ENCODE measurements around the gene TUBA3D. TPM values are rescaled to one million over a fixed set of nuclear protein-coding genes. Genes with fewer than 3 reads are reported as not detected.
A peak's percentile ranks its signal among the peaks of the same experiment; 100 is the strongest.
"Not testable (repeated sequence)": the region's sequence is repeated elsewhere in the genome, so short reads cannot be mapped to it uniquely, and the experiment has no call there.

The TUBA3D gene
- not detected in 2 replicates for total RNA-seq (2014; rRNA removed; shearing (Covaris generic))

- DNase-seq (ENCODE audit: low read depth), result no peak
Observed at GRCh38 chr2:131475831-131476230, at the start of gene TUBA3D. Gene TUBA3D, plus strand, starts transcription at chr2:131476119. Its CDS starts 81 bp downstream, at chr2:131476200.

GRCh38 chr2:131426727-131427126 is 49.2 kb upstream of the TUBA3D start:
- DNase-seq (ENCODE audit: low read depth), result no peak

GRCh38 chr2:131431336-131431735 is 44.6 kb upstream of the TUBA3D start:
- peak; percentile 28 for DNase-seq (ENCODE audit: low read depth)

- not testable (repeated sequence) for DNase-seq (ENCODE audit: low read depth)
Observed at GRCh38 chr2:131440742-131441468, 35.0 kb upstream of the TUBA3D start.

- not testable (repeated sequence) for DNase-seq (ENCODE audit: low read depth)
Observed at GRCh38 chr2:131444736-131445514, 31.0 kb upstream of the TUBA3D start.

GRCh38 chr2:131445515-131445797 is 30.5 kb upstream of the TUBA3D start:
- DNase-seq (ENCODE audit: low read depth), result not testable (repeated sequence)

GRCh38 chr2:131445896-131446295 is 30.0 kb upstream of the TUBA3D start:
- DNase-seq (ENCODE audit: low read depth), result no peak

GRCh38 chr2:131447981-131448380 is 27.9 kb upstream of the TUBA3D start:
- DNase-seq (ENCODE audit: low read depth), result not testable (repeated sequence)

- DNase-seq (ENCODE audit: low read depth), result not testable (repeated sequence)
Observed at GRCh38 chr2:131451265-131451949, 24.5 kb upstream of the TUBA3D start.

- DNase-seq (ENCODE audit: low read depth), result not testable (repeated sequence)
Observed at GRCh38 chr2:131454914-131455313, 21.0 kb upstream of the TUBA3D start.

GRCh38 chr2:131467722-131468121 is 8.2 kb upstream of the TUBA3D start:
- DNase-seq (ENCODE audit: low read depth), result not testable (repeated sequence)

GRCh38 chr2:131470944-131471343 is 5.0 kb upstream of the TUBA3D start:
- not testable (repeated sequence) for DNase-seq (ENCODE audit: low read depth)

GRCh38 chr2:131471624-131472023 is 4.3 kb upstream of the TUBA3D start:
- DNase-seq (ENCODE audit: low read depth), result not testable (repeated sequence)

GRCh38 chr2:131473266-131473665 is 2.7 kb upstream of the TUBA3D start:
- DNase-seq (ENCODE audit: low read depth), result not testable (repeated sequence)

- not testable (repeated sequence) for DNase-seq (ENCODE audit: low read depth)
Observed at GRCh38 chr2:131476363-131476762, 444 bp downstream of the TUBA3D start.

- DNase-seq (ENCODE audit: low read depth), result not testable (repeated sequence)
Observed at GRCh38 chr2:131477227-131477626, 1.3 kb downstream of the TUBA3D start.

- DNase-seq (ENCODE audit: low read depth), result not testable (repeated sequence)
Observed at GRCh38 chr2:131478074-131478849, 2.3 kb downstream of the TUBA3D start.

GRCh38 chr2:131478850-131479461 is 3.0 kb downstream of the TUBA3D start:
- not testable (repeated sequence) for DNase-seq (ENCODE audit: low read depth)

- DNase-seq (ENCODE audit: low read depth), result not testable (repeated sequence)
Observed at GRCh38 chr2:131480351-131480750, 4.4 kb downstream of the TUBA3D start.

- DNase-seq (ENCODE audit: low read depth), result not testable (repeated sequence)
Observed at GRCh38 chr2:131482506-131483155, 6.7 kb downstream of the TUBA3D start.
